Measurements from ENCODE around the gene KIF21A.
A peak's percentile ranks its signal among the peaks of the same experiment; 100 is the strongest.

KIF21A gene

DNA sequence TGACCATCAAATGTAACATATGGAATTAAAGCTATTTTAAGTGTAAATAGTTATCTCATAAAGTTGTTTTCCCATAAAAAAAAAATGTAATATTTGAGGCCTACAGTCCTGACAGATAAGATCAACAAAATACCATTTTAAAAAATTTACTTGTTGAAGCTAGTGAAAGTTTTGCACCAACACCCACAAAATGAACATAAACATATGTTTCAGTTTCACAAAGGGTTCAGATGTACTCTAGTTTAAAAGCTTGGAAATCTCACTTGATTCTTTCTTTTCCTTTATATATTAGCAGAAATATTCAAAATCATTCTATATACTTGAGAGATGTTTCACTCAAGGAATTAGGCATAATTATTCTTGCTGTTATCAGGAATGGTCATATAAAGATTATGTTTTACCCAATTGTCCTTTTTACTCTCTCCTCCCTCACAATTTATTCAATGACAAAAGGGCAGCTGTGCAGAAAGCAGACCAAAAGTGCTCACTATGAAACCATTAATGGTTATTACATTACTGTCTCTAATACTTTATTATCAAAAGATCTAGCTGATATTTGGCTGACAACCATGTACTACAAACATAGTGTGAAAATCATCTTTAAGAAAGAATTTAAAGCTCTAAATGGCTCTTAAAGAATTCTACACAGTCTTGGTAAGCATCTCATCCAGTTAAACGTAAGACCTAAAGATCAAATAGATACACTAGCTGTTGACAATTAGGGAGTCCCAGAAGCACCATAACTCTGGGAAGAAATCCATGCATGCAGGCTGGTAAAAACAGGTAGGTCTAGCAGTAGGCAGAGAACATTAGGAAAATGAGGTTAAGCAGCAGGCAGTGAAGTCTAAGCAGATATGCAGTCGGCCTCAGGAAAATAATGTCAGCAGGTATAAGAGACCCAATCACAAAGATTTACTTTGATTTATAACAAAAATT is 28.8 kb downstream of the KIF21A start:
- H3K9me3 ChIP-seq: no peaks in the 10 kb centered on the region
- H3K4me1 ChIP-seq: peaks cover 33% of the 10 kb centered on the region
- peaks cover 52% of the 10 kb centered on the region for H3K36me3 ChIP-seq
- TF ChIP-seq, protein P1, sequence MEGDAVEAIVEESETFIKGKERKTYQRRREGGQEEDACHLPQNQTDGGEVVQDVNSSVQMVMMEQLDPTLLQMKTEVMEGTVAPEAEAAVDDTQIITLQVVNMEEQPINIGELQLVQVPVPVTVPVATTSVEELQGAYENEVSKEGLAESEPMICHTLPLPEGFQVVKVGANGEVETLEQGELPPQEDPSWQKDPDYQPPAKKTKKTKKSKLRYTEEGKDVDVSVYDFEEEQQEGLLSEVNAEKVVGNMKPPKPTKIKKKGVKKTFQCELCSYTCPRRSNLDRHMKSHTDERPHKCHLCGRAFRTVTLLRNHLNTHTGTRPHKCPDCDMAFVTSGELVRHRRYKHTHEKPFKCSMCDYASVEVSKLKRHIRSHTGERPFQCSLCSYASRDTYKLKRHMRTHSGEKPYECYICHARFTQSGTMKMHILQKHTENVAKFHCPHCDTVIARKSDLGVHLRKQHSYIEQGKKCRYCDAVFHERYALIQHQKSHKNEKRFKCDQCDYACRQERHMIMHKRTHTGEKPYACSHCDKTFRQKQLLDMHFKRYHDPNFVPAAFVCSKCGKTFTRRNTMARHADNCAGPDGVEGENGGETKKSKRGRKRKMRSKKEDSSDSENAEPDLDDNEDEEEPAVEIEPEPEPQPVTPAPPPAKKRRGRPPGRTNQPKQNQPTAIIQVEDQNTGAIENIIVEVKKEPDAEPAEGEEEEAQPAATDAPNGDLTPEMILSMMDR (IDR thresholded peaks at IDR 0.05; ENCODE audit: low read depth, low read length): no peak
- H3K27me3 ChIP-seq: no peaks in the 10 kb centered on the region
- DNase-seq: peak; percentile 54
- peak overlapping the region; percentile 7; the same call in 1 of the 2 replicates for H3K4me3 ChIP-seq (ENCODE audit: low read depth, low read length)

- no peak for DNase-seq
- H3K4me3 ChIP-seq (ENCODE audit: low read depth, low read length): no peak overlapping the region
- no peaks in the 10 kb centered on the region for H3K9me3 ChIP-seq
- H3K27me3 ChIP-seq: no peaks in the 10 kb centered on the region
- peaks cover 35% of the 10 kb centered on the region for H3K4me1 ChIP-seq
- peaks cover 41% of the 10 kb centered on the region for H3K36me3 ChIP-seq
- TF ChIP-seq, protein P1 (IDR thresholded peaks at IDR 0.05; ENCODE audit: low read depth, low read length): no peak
These were observed 30.7 kb downstream of the KIF21A start for GRCh38 chr12:39412210-39412609.

DNA sequence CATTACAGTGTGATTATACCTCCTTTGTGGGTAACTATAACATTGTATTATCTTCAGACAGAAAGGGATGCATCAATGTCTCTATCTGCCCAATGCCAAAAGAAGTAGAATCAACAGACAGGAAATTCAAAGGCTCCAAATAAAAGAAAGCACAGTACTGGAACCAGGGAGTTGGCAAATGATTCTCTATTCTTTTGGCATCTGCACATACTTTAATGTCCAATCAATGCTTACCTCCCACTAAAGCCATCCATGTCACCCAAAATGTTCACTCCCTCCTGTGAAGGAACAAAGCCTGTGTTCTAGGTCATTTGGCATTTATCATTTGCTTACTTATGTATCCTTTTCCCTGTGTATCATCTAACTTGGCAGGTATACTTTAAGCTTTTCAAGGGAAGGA is 36.7 kb downstream of the KIF21A start:
- peaks cover 28% of the 10 kb centered on the region for H3K4me1 ChIP-seq
- DNase-seq: no peak

DNA sequence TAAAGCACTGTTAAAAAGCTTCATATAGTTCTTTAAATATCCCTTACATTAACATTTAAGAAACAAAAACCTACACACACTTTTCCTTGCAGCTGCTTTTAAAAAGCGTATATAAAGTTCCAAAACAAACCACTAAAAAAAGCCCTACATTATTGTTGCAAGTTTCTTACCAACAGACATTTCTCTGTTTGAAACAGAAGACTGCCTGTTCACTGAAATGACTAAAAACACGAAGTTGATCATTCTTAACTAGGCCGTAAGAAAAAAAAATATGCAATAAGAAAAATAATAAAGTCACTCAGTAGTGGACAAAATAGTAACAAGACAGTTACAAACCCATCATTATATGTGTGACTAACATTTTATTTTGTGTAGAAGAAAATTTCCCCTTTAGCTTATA is 37.3 kb downstream of the KIF21A start:
- Histone ChIP-seq H3K4me1 (peaks cover 28% of the 10 kb centered on the region), H3K36me3 (peaks cover 21% of the 10 kb centered on the region), H3K27me3 (no peaks in the 10 kb centered on the region), H3K9me3 (no peaks in the 10 kb centered on the region), H3K4me3 (ENCODE audit: low read depth, low read length) (no peak overlapping the region)
- TF ChIP-seq, protein P1 (IDR thresholded peaks at IDR 0.05; ENCODE audit: low read depth, low read length): no peak
- DNase-seq: no peak

More for the DNA sequence above, 36.7 kb downstream of the KIF21A start:
- no peaks in the 10 kb centered on the region for H3K9me3 ChIP-seq
- no peaks in the 10 kb centered on the region for H3K27me3 ChIP-seq
- H3K4me3 ChIP-seq (ENCODE audit: low read depth, low read length): no peak overlapping the region
- H3K36me3 ChIP-seq: peaks cover 21% of the 10 kb centered on the region
- TF ChIP-seq, protein P1 (IDR thresholded peaks at IDR 0.05; ENCODE audit: low read depth, low read length): no peak

- TF ChIP-seq, protein P1 (IDR thresholded peaks at IDR 0.05; ENCODE audit: low read depth, low read length): no peak
- Histone ChIP-seq H3K27me3 (no peaks in the 10 kb centered on the region), H3K4me1 (peaks cover 35% of the 10 kb centered on the region), H3K9me3 (no peaks in the 10 kb centered on the region), H3K36me3 (peaks cover 20% of the 10 kb centered on the region), H3K4me3 (ENCODE audit: low read depth, low read length) (no peak overlapping the region)
- no peak for DNase-seq
These were observed 38.9 kb downstream of the KIF21A start for GRCh38 chr12:39404000-39404399.

DNA sequence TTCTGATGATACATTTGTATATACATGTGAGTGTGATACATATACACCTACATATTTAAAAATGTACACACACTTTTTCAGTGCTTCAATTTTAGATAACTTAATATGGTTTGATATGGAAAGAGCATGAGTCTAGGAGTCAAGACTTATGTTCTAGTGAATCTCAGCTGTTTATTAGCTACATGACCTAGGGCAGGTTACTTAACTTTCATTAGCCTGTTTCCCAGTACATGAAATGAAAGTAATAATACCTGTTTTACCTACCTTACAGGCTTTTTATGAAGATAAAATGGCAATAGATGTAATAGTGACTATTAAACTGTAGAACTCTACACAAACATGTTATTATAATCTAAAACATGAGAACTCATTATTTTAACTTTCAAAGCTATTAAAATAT is 39.5 kb downstream of the KIF21A start:
- no peak for DNase-seq
- Histone ChIP-seq H3K4me3 (ENCODE audit: low read depth, low read length) (no peak overlapping the region), H3K4me1 (peaks cover 35% of the 10 kb centered on the region), H3K36me3 (peaks cover 22% of the 10 kb centered on the region), H3K27me3 (no peaks in the 10 kb centered on the region), H3K9me3 (no peaks in the 10 kb centered on the region)
- TF ChIP-seq, protein P1 (IDR thresholded peaks at IDR 0.05; ENCODE audit: low read depth, low read length): no peak
